ENCODE data around the gene TAGAP.

- no peak for TF ChIP-seq NFIC (IDR thresholded peaks at IDR 0.05; ENCODE audit: borderline replicate concordance)
- no peak for TF ChIP-seq POLR2AphosphoS5 (IDR thresholded peaks at IDR 0.05; ENCODE audit: low read depth, low read length)
- TF ChIP-seq TEAD4 (IDR thresholded peaks at IDR 0.05; ENCODE audit: borderline replicate concordance, insufficient read depth) = no peak
- no peak for TF ChIP-seq RCOR1 (IDR thresholded peaks at IDR 0.05; ENCODE audit: low read length)
- no peak for TF ChIP-seq CHD2 (IDR thresholded peaks at IDR 0.05; ENCODE audit: low read length, partially characterized antibody)
- TF ChIP-seq, protein P1, sequence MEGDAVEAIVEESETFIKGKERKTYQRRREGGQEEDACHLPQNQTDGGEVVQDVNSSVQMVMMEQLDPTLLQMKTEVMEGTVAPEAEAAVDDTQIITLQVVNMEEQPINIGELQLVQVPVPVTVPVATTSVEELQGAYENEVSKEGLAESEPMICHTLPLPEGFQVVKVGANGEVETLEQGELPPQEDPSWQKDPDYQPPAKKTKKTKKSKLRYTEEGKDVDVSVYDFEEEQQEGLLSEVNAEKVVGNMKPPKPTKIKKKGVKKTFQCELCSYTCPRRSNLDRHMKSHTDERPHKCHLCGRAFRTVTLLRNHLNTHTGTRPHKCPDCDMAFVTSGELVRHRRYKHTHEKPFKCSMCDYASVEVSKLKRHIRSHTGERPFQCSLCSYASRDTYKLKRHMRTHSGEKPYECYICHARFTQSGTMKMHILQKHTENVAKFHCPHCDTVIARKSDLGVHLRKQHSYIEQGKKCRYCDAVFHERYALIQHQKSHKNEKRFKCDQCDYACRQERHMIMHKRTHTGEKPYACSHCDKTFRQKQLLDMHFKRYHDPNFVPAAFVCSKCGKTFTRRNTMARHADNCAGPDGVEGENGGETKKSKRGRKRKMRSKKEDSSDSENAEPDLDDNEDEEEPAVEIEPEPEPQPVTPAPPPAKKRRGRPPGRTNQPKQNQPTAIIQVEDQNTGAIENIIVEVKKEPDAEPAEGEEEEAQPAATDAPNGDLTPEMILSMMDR (IDR thresholded peaks at IDR 0.05) = no peak
- TF ChIP-seq FOXJ3 (CRISPR knock-in tag; IDR thresholded peaks at IDR 0.05) = no peak
- TF ChIP-seq GABPA (IDR thresholded peaks at IDR 0.05; ENCODE audit: low read depth) = no peak
- TF ChIP-seq EZH2phosphoT487 (IDR thresholded peaks at IDR 0.05; ENCODE audit: borderline replicate concordance, low read depth) = no peak
- TF ChIP-seq REST (IDR thresholded peaks at IDR 0.05; ENCODE audit: low read depth, low read length) = no peak
- no peak for TF ChIP-seq EP300 (IDR thresholded peaks at IDR 0.05; ENCODE audit: borderline replicate concordance in 1 of 2, low read depth in 1 of 2, low read length in 1 of 2)
Observed at GRCh38 chr6:159033160-159034049, 11.4 kb downstream of the TAGAP start.

Data from SK-N-SH (cell line).